OCI-LY1 (cell line): ENCODE measurements around the gene ZNF608.

Experiments
- EZH2 ChIP-seq: fragments of 200-600 bp; sonication (generic), shearing (Covaris generic); IDR thresholded peaks from 2 replicates; pipeline ENCODE4 v1.8.0; 2017; ENCODE audit warnings: borderline replicate concordance, mixed run types, mild to moderate bottlenecking, antibody characterized with exemption, low read length, moderate library complexity, mixed read lengths
- TF ChIP-seq, protein P1 (sequence below): fragments of 200-600 bp; sonication (generic), shearing (Covaris generic); IDR thresholded peaks from 2 replicates; pipeline ENCODE4 v1.5.1; 2017; ENCODE audit warnings: mild to moderate bottlenecking, antibody characterized with exemption, low read length, moderate library complexity, mixed read lengths

DNA sequence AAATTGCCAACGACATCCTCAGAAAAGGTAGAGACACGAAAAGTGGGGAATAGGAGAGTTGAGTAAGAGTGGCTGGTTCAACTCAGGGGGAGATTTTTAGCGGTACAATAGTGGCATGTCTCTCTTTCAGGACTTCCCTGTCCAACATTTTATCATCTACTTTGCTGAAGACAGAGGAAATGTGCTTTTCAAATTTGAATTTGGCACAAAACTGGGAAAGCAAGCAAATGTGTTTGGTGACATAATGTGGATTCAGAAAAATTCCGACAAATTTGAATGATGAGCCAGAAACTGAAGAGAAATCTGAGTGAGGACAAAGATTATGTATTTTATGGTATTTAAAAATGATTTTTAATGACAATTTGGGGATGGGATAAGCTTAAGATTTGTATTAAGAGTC is 33.6 kb upstream of the ZNF608 start:
- TF ChIP-seq, protein P1, sequence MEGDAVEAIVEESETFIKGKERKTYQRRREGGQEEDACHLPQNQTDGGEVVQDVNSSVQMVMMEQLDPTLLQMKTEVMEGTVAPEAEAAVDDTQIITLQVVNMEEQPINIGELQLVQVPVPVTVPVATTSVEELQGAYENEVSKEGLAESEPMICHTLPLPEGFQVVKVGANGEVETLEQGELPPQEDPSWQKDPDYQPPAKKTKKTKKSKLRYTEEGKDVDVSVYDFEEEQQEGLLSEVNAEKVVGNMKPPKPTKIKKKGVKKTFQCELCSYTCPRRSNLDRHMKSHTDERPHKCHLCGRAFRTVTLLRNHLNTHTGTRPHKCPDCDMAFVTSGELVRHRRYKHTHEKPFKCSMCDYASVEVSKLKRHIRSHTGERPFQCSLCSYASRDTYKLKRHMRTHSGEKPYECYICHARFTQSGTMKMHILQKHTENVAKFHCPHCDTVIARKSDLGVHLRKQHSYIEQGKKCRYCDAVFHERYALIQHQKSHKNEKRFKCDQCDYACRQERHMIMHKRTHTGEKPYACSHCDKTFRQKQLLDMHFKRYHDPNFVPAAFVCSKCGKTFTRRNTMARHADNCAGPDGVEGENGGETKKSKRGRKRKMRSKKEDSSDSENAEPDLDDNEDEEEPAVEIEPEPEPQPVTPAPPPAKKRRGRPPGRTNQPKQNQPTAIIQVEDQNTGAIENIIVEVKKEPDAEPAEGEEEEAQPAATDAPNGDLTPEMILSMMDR = no peak
- no peak for TF ChIP-seq EZH2
